ENCODE results near the gene ATP6AP1. TPM values are rescaled to one million over a fixed set of nuclear protein-coding genes. Genes with fewer than 3 reads are reported as not detected.

Gene ATP6AP1
- total and polyA plus RNA-seq, 9 donors, result 30.0 to 78.3 (median 65.9) TPM

DNA sequence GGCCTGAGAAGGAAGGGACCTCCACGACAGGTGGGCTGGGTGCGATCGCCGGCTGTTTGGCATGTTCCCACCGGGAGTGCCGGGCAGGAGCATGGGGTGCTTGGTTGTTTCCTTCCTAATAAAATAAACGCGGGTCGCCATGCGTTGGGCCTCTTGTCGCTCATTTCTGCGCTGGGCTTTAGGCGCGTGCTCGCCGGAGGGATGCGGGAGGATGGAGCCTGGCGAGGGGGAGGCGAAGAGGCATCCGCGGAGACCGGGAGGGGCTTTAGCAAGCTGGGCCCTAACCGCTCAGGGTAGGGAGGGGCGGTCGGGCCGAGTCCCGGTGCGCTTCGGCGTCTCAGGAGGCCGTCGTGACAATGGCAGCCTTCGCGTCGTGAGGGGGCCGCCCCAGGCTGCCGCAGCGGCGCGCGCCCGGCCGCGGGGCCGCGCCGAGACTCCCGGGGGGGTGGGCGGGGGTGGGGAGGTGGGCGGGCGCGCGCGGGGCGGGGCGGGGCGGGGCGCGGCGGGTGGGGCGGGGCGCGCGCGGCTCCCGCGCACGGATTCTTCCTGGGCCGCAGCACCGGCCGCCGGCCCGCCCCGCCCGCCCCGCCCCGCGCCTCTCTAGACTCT is 8.0 kb downstream of the ATP6AP1 start:
- 31% methylated on average over 31 of the region's 78 CpGs for WGBS (ENCODE audit: insufficient coverage)
- peaks cover 72% of the 10 kb centered on the region for H3K36me3 ChIP-seq (ENCODE audit: control insufficient read depth, insufficient read depth, low read length)
- H3K27me3 ChIP-seq (ENCODE audit: control insufficient read depth, insufficient read depth, low read length), result no peaks in the 10 kb centered on the region
- peak overlapping the region; percentile 67 for H3K27ac ChIP-seq (ENCODE audit: low read length)
- peak; percentile 67 for DNase-seq
- H3K9me3 ChIP-seq (replicated peaks; ENCODE audit: control insufficient read depth, low read depth, low read length), result peaks cover 2% of the 10 kb centered on the region
- peak overlapping the region; percentile 36 for H3K4me3 ChIP-seq (ENCODE audit: low read length)
- H3K4me1 ChIP-seq (ENCODE audit: control insufficient read depth, insufficient read depth, low read length), result peaks cover 15% of the 10 kb centered on the region

- H3K9me3 ChIP-seq (replicated peaks; ENCODE audit: control insufficient read depth, low read depth, low read length), result peaks cover 4% of the 10 kb centered on the region
- H3K4me3 ChIP-seq (ENCODE audit: low read length), result peak within 1 kb of the TSS; percentile 60
- no peaks in the 10 kb centered on the region for H3K27me3 ChIP-seq (ENCODE audit: control insufficient read depth, insufficient read depth, low read length)
- 30% methylated on average over 83 of the region's 93 CpGs for WGBS (ENCODE audit: insufficient coverage)
- peaks cover 15% of the 10 kb centered on the region for H3K4me1 ChIP-seq (ENCODE audit: control insufficient read depth, insufficient read depth, low read length)
- H3K36me3 ChIP-seq (ENCODE audit: control insufficient read depth, insufficient read depth, low read length), result peaks cover 72% of the 10 kb centered on the region
- no peak for DNase-seq
- peak within 1 kb of the TSS; percentile 67 for H3K27ac ChIP-seq (ENCODE audit: low read length)
These were observed 8.7 kb downstream of the ATP6AP1 start, which contains the start of gene GDI1 for GRCh38 chrX:154436983-154437752. TSS of gene GDI1 (plus strand) at chrX:154437154. CDS start at chrX:154437255, 101 bp downstream.

- 64% methylated on average over 18 of the region's 28 CpGs for WGBS (ENCODE audit: insufficient coverage)
- H3K4me3 ChIP-seq (ENCODE audit: low read length), result peak overlapping the region; percentile 60
- no peak for DNase-seq
- H3K9me3 ChIP-seq (replicated peaks; ENCODE audit: control insufficient read depth, low read depth, low read length), result peaks cover 5% of the 10 kb centered on the region
- H3K27ac ChIP-seq (ENCODE audit: low read length), result no peak overlapping the region
- peaks cover 71% of the 10 kb centered on the region for H3K36me3 ChIP-seq (ENCODE audit: control insufficient read depth, insufficient read depth, low read length)
- peaks cover 15% of the 10 kb centered on the region for H3K4me1 ChIP-seq (ENCODE audit: control insufficient read depth, insufficient read depth, low read length)
- H3K27me3 ChIP-seq (ENCODE audit: control insufficient read depth, insufficient read depth, low read length), result no peaks in the 10 kb centered on the region
These were observed 9.8 kb downstream of the ATP6AP1 start for GRCh38 chrX:154437971-154438893.

DNA sequence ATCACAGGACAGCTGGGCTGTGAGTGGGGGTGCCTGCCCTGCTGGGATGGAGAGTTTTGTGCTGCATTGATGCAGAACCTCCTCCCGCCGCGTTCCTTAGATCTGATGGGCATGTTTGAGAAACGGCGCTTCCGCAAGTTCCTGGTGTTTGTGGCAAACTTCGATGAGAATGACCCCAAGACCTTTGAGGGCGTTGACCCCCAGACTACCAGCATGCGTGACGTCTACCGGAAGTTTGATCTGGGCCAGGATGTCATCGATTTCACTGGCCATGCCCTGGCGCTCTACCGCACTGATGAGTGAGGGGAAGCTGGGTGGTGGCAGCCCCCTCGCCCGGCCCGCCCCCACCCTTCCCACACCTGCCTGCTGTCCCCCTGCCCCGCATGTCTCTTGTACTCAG is 11.4 kb downstream of the ATP6AP1 start:
- WGBS (ENCODE audit: insufficient coverage), result 90% methylated on average over 11 of the region's 18 CpGs
- Histone ChIP-seq H3K36me3 (ENCODE audit: control insufficient read depth, insufficient read depth, low read length) (peaks cover 55% of the 10 kb centered on the region), H3K9me3 (replicated peaks; ENCODE audit: control insufficient read depth, low read depth, low read length) (peaks cover 5% of the 10 kb centered on the region), H3K4me1 (ENCODE audit: control insufficient read depth, insufficient read depth, low read length) (peaks cover 23% of the 10 kb centered on the region), H3K27ac (ENCODE audit: low read length) (no peak overlapping the region), H3K4me3 (ENCODE audit: low read length) (no peak overlapping the region), H3K27me3 (ENCODE audit: control insufficient read depth, insufficient read depth, low read length) (no peaks in the 10 kb centered on the region)
- no peak for DNase-seq

DNA sequence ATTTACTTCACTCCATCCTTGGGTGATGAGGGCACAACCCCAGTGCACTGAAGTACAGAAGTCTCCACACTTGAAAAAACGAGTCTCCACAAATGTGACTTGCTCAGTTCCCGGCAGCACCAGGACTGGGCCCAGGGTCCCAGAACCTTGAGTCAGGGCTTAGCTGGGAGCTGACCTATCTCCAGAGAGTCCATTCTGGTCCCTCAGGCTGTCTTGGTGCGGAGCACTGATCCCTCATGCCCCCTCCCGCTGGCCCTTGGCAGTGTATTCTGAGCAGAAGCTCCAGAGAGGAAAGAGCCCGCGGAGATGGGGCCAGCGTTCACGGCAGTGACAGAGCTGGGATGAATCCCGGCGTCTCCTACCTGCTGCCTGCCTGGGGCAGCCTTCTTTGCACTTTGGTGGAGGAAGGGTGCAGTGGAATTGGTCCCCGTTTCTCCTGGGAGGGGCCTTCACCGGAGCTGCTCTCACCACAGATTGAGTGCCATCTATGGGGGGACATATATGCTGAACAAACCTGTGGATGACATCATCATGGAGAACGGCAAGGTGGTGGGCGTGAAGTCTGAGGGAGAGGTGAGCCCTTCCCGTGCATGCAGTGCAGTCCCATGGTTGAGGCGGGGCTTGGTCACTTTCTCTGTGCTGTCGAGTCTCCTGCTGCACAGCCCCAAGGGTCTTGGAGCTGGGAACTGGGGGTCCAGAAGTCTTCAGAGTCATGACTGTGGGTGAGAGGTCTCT is 12.3 kb downstream of the ATP6AP1 start:
- DNase-seq, result no peak
- Histone ChIP-seq H3K36me3 (ENCODE audit: control insufficient read depth, insufficient read depth, low read length) (peaks cover 49% of the 10 kb centered on the region), H3K4me3 (ENCODE audit: low read length) (no peak overlapping the region), H3K27ac (ENCODE audit: low read length) (no peak overlapping the region), H3K4me1 (ENCODE audit: control insufficient read depth, insufficient read depth, low read length) (peaks cover 32% of the 10 kb centered on the region), H3K27me3 (ENCODE audit: control insufficient read depth, insufficient read depth, low read length) (no peaks in the 10 kb centered on the region), H3K9me3 (replicated peaks; ENCODE audit: control insufficient read depth, low read depth, low read length) (peaks cover 5% of the 10 kb centered on the region)
- 85% methylated on average over 15 of the region's 17 CpGs for WGBS (ENCODE audit: insufficient coverage)

DNA sequence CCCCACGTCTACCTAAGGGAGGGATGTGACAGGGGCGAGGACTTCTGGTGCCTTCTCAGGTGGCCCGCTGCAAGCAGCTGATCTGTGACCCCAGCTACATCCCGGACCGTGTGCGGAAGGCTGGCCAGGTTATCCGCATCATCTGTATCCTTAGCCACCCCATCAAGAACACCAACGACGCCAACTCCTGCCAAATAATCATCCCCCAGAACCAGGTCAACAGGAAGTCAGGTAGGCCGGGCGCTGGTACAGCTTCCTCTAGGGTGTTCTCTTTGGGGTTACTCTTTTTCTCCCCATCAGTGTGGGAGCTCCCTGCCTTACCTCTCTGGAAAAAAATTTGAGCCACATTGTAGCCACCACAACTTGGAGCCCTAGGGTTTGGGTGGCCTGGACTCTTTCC is 13.1 kb downstream of the ATP6AP1 start:
- no peak overlapping the region for H3K4me3 ChIP-seq (ENCODE audit: low read length)
- no peak for DNase-seq
- peaks cover 27% of the 10 kb centered on the region for H3K4me1 ChIP-seq (ENCODE audit: control insufficient read depth, insufficient read depth, low read length)
- peaks cover 50% of the 10 kb centered on the region for H3K36me3 ChIP-seq (ENCODE audit: control insufficient read depth, insufficient read depth, low read length)
- peaks cover 5% of the 10 kb centered on the region for H3K9me3 ChIP-seq (replicated peaks; ENCODE audit: control insufficient read depth, low read depth, low read length)
- 92% methylated on average over 10 of the region's 11 CpGs for WGBS (ENCODE audit: insufficient coverage)
- no peaks in the 10 kb centered on the region for H3K27me3 ChIP-seq (ENCODE audit: control insufficient read depth, insufficient read depth, low read length)
- no peak overlapping the region for H3K27ac ChIP-seq (ENCODE audit: low read length)

DNA sequence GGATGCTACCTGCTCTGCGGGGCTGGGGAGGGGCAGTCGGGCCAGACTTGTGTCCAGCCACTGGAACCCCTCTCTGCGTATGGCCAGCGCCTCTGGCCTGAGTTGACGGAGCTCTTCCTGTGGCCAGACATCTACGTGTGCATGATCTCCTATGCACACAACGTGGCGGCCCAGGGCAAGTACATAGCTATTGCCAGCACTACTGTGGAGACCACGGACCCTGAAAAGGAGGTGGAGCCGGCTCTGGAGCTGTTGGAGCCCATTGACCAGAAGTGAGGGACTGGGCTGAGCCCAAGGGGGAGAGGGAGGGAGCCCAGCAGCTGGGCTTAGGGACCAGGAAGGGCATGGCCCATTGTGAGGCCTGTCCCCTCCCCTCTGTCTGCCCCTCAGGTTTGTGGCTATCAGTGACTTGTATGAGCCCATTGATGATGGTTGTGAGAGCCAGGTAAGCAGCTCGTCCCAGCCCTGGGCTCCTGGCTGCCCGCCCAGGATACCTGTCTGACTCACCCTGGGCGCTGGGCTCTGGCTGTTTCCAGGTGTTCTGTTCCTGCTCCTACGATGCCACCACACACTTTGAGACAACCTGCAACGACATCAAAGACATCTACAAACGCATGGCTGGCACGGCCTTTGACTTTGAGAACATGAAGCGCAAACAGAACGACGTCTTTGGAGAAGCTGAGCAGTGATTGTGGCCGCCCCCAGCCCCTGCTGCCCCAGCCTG is 13.7 kb downstream of the ATP6AP1 start:
- no peak overlapping the region for H3K27ac ChIP-seq (ENCODE audit: low read length)
- no peak overlapping the region for H3K4me3 ChIP-seq (ENCODE audit: low read length)
- DNase-seq, result no peak
- WGBS (ENCODE audit: insufficient coverage), result 76% methylated on average over 20 of the region's 21 CpGs
- peaks cover 56% of the 10 kb centered on the region for H3K36me3 ChIP-seq (ENCODE audit: control insufficient read depth, insufficient read depth, low read length)
- H3K4me1 ChIP-seq (ENCODE audit: control insufficient read depth, insufficient read depth, low read length), result peaks cover 27% of the 10 kb centered on the region
- peaks cover 5% of the 10 kb centered on the region for H3K9me3 ChIP-seq (replicated peaks; ENCODE audit: control insufficient read depth, low read depth, low read length)
- H3K27me3 ChIP-seq (ENCODE audit: control insufficient read depth, insufficient read depth, low read length), result no peaks in the 10 kb centered on the region

GRCh38 chrX:154443479-154443910 is 15.0 kb downstream of the ATP6AP1 start:
- DNase-seq, result no peak
- Histone ChIP-seq H3K4me3 (ENCODE audit: low read length) (peak overlapping the region; percentile 42), H3K27ac (ENCODE audit: low read length) (peak overlapping the region; percentile 85), H3K27me3 (ENCODE audit: control insufficient read depth, insufficient read depth, low read length) (no peaks in the 10 kb centered on the region), H3K9me3 (replicated peaks; ENCODE audit: control insufficient read depth, low read depth, low read length) (peaks cover 4% of the 10 kb centered on the region), H3K36me3 (ENCODE audit: control insufficient read depth, insufficient read depth, low read length) (peaks cover 65% of the 10 kb centered on the region), H3K4me1 (ENCODE audit: control insufficient read depth, insufficient read depth, low read length) (peaks cover 18% of the 10 kb centered on the region)
- 44% methylated on average over 10 of the region's 10 CpGs for WGBS (ENCODE audit: insufficient coverage)

Measured in muscle of leg (tissue), 11 donors.